CD4-positive, alpha-beta T cell treated with Interleukin-10 for 1 hour (primary cell): Measurements from ENCODE around the gene NHLH1.

Source experiments
- DNase-seq: peaks from one replicate; pipeline ENCODE4 v3.0.0-alpha.2; 2020

NHLH1 gene

GRCh38 chr1:160366731-160367515 is at the start of gene NHLH1:
Gene NHLH1 (plus strand): TSS chr1:160367071. CDS start chr1:160370732, 3,661 bp downstream.
- DNase-seq: no peak

GRCh38 chr1:160322831-160323230 is 44.0 kb upstream of the NHLH1 start:
- no peak for DNase-seq

GRCh38 chr1:160325252-160325651 is 41.6 kb upstream of the NHLH1 start:
- no peak for DNase-seq

- no peak for DNase-seq
These were observed 40.5 kb upstream of the NHLH1 start for GRCh38 chr1:160326418-160326817.

- no peak for DNase-seq
These were observed 38.7 kb upstream of the NHLH1 start for GRCh38 chr1:160328184-160328583.

- no peak for DNase-seq
These were observed 36.8 kb upstream of the NHLH1 start for GRCh38 chr1:160330119-160330518.

GRCh38 chr1:160332516-160332915 is 34.4 kb upstream of the NHLH1 start:
- no peak for DNase-seq

- DNase-seq: no peak
These were observed 28.3 kb upstream of the NHLH1 start for GRCh38 chr1:160338580-160338979.

- DNase-seq: no peak
These were observed 26.7 kb upstream of the NHLH1 start for GRCh38 chr1:160340146-160340545.

GRCh38 chr1:160340866-160341265 is 26.0 kb upstream of the NHLH1 start:
- DNase-seq: no peak

GRCh38 chr1:160342526-160342925 is 24.3 kb upstream of the NHLH1 start:
- peak; percentile 25 for DNase-seq

- peak; percentile 94 for DNase-seq
These were observed 23.7 kb upstream of the NHLH1 start, which contains the start of the genes COPA and NCSTN for GRCh38 chr1:160342953-160343869. Gene COPA (minus strand): TSS chr1:160343250. CDS start chr1:160343170, 80 bp downstream. Gene NCSTN (plus strand): TSS chr1:160343383. CDS start chr1:160343397, 14 bp downstream.

GRCh38 chr1:160344241-160344640 is 22.6 kb upstream of the NHLH1 start:
- no peak for DNase-seq

- no peak for DNase-seq
These were observed 21.9 kb upstream of the NHLH1 start for GRCh38 chr1:160344936-160345335.

GRCh38 chr1:160346463-160346862 is 20.4 kb upstream of the NHLH1 start:
- no peak for DNase-seq

GRCh38 chr1:160346958-160347357 is 19.9 kb upstream of the NHLH1 start:
- DNase-seq: no peak

GRCh38 chr1:160351629-160352028 is 15.2 kb upstream of the NHLH1 start:
- no peak for DNase-seq

- DNase-seq: no peak
These were observed 14.3 kb upstream of the NHLH1 start for GRCh38 chr1:160352555-160352954.

- DNase-seq: no peak
These were observed 13.6 kb upstream of the NHLH1 start for GRCh38 chr1:160353223-160353622.

GRCh38 chr1:160354388-160354985 is 12.4 kb upstream of the NHLH1 start:
- peak; percentile 29 for DNase-seq

- no peak for DNase-seq
These were observed 9.4 kb upstream of the NHLH1 start for GRCh38 chr1:160357286-160358002.

- no peak for DNase-seq
These were observed 8.8 kb upstream of the NHLH1 start for GRCh38 chr1:160358073-160358472.
